NCI-H2107 treated with DMSO at 0.1 percent for 48 hours (cell line): ENCODE data around the gene LRRC14B.
"Not testable (repeated sequence)": the region's sequence is repeated elsewhere in the genome, so short reads cannot be mapped to it uniquely, and the experiment has no call there.

Experiments
- DNase-seq: peaks from one replicate; lab custom pipeline; 2025; ENCODE audit not compliant: unreplicated experiment; lab: John Stamatoyannopoulos, UW

Gene LRRC14B

GRCh38 chr5:233426-233825, 42.1 kb downstream of the LRRC14B start:
- not testable (repeated sequence) for DNase-seq

- no peak for DNase-seq
Observed at GRCh38 chr5:234450-234849, 43.2 kb downstream of the LRRC14B start.

GRCh38 chr5:235527-235926, 44.2 kb downstream of the LRRC14B start:
- DNase-seq, result not testable (repeated sequence)

- not testable (repeated sequence) for DNase-seq
Observed at GRCh38 chr5:237931-238330, 46.6 kb downstream of the LRRC14B start.

GRCh38 chr5:240550-240949, 49.3 kb downstream of the LRRC14B start:
- not testable (repeated sequence) for DNase-seq

GRCh38 chr5:241045-241669, 49.9 kb downstream of the LRRC14B start:
- DNase-seq, result not testable (repeated sequence)

GRCh38 chr5:243683-244367, 52.5 kb downstream of the LRRC14B start:
- not testable (repeated sequence) for DNase-seq

- not testable (repeated sequence) for DNase-seq
Observed at GRCh38 chr5:245717-246116, 54.4 kb downstream of the LRRC14B start.
